HEK293 (cell line): ENCODE measurements around the gene WASF2.

Experiments
- CTCF ChIA-PET: fragments of 350-600 bp; formaldehyde crosslinking; extraction: SDS; loops from one replicate; lab custom pipeline; 2021; ENCODE audit warnings: antibody characterized with exemption; lab: Yijun Ruan, JAX
- POLR2A ChIA-PET: fragments of 300-600 bp; formaldehyde crosslinking; extraction: SDS; loops from one replicate; lab custom pipeline; 2020; ENCODE audit warnings: antibody characterized with exemption, inconsistent platforms; lab: Yijun Ruan, JAX
- H3K27ac ChIP-seq: fragments of 200-500 bp; sonication (Bioruptor generic); 2 replicates; pipeline ENCODE4 v1.5.1; 2014; ENCODE audit warnings: low read depth, low read length, control low read depth, inconsistent platforms; ENCODE audit errors: extremely low read depth
- H3K36me3 ChIP-seq, 2 experiments: fragments of 200-500 bp in 1 of 2; sonication (Bioruptor generic) in 1 of 2; 1 replicate in 1 of 2; 2 replicates in 1 of 2; pipeline ENCODE4 v1.5.1; 2014 to 2017; ENCODE audit warnings: inconsistent platforms in 2 of 2, low read length in 2 of 2; ENCODE audit not compliant: control insufficient read depth in 2 of 2, insufficient read depth in 1 of 2
- H3K4me1 ChIP-seq: fragments of 200-500 bp; sonication (Bioruptor generic); 2 replicates; pipeline ENCODE4 v1.5.1; 2014; ENCODE audit warnings: mild to moderate bottlenecking, low read length, inconsistent platforms; ENCODE audit not compliant: control insufficient read depth, insufficient read depth
- H3K4me3 ChIP-seq: 2 replicates; pipeline ENCODE4 v1.5.1; 2011; ENCODE audit warnings: low read depth, mild to moderate bottlenecking, control low read depth, low read length, moderate library complexity
- H3K9me3 ChIP-seq: fragments of 200-500 bp; sonication (Bioruptor generic); 2 replicates; pipeline ENCODE4 v1.5.1; 2014; ENCODE audit warnings: low read depth, low read length, inconsistent platforms; ENCODE audit not compliant: control insufficient read depth, insufficient read depth
- EGR2 ChIP-seq: fragments of 450-650 bp; formaldehyde crosslinking; IDR thresholded peaks from 2 replicates; pipeline ENCODE4 v1.5.1; 2016; ENCODE audit warnings: low read depth, missing biosample characterization, missing genetic modification characterization
- RBAK ChIP-seq: fragments of 450-650 bp; formaldehyde crosslinking; IDR thresholded peaks from 2 replicates; pipeline ENCODE4 v1.5.1; 2016; ENCODE audit warnings: missing biosample characterization, missing genetic modification characterization
- SP3 ChIP-seq: fragments of 450-650 bp; formaldehyde crosslinking; IDR thresholded peaks from 2 replicates; pipeline ENCODE4 v1.5.1; 2016; ENCODE audit warnings: missing biosample characterization, missing genetic modification characterization
- ZBTB20 ChIP-seq: fragments of 450-650 bp; formaldehyde crosslinking; IDR thresholded peaks from 2 replicates; pipeline ENCODE4 v1.5.1; 2016; ENCODE audit warnings: missing biosample characterization, missing genetic modification characterization
- ZFHX2 ChIP-seq: fragments of 450-650 bp; formaldehyde crosslinking; conservative IDR thresholded peaks from 2 replicates; pipeline ENCODE4 v1.5.1; 2016; ENCODE audit warnings: missing biosample characterization, missing genetic modification characterization
- ZNF112 ChIP-seq: fragments of 450-650 bp; formaldehyde crosslinking; IDR thresholded peaks from 2 replicates; pipeline ENCODE4 v1.5.0; 2017; ENCODE audit warnings: missing biosample characterization, missing genetic modification characterization
- ZNF174 ChIP-seq: fragments of 450-650 bp; formaldehyde crosslinking; IDR thresholded peaks from 2 replicates; pipeline ENCODE4 v1.5.0; 2017; ENCODE audit warnings: missing biosample characterization, mild to moderate bottlenecking, missing genetic modification characterization
- ZNF354C ChIP-seq: fragments of 450-650 bp; formaldehyde crosslinking; IDR thresholded peaks from 2 replicates; pipeline ENCODE4 v1.5.1; 2016; ENCODE audit warnings: missing biosample characterization, missing genetic modification characterization, low read depth, borderline replicate concordance
- ZNF621 ChIP-seq: fragments of 450-650 bp; formaldehyde crosslinking; IDR thresholded peaks from 2 replicates; pipeline ENCODE4 v1.5.1; 2017; ENCODE audit warnings: missing biosample characterization, missing genetic modification characterization
- ZNF777 ChIP-seq: fragments of 450-650 bp; formaldehyde crosslinking; IDR thresholded peaks from 2 replicates; pipeline ENCODE4 v1.5.1; 2017; ENCODE audit warnings: missing biosample characterization, missing genetic modification characterization, borderline replicate concordance
- ZNF785 ChIP-seq: fragments of 450-650 bp; formaldehyde crosslinking; IDR thresholded peaks from 2 replicates; pipeline ENCODE4 v1.5.1; 2016; ENCODE audit warnings: missing biosample characterization, missing genetic modification characterization
- ZNF791 ChIP-seq: fragments of 450-650 bp; formaldehyde crosslinking; IDR thresholded peaks from 2 replicates; pipeline ENCODE4 v1.5.1; 2016; ENCODE audit warnings: missing biosample characterization, missing genetic modification characterization
- TF ChIP-seq, protein P1 (sequence below): fragments of 450-650 bp; formaldehyde crosslinking; IDR thresholded peaks from 2 replicates; pipeline ENCODE4 v1.5.1; 2016; ENCODE audit warnings: missing biosample characterization, missing genetic modification characterization, borderline replicate concordance
- TF ChIP-seq, protein P2 (sequence below): fragments of 450-650 bp; formaldehyde crosslinking; IDR thresholded peaks from 2 replicates; pipeline ENCODE4 v1.5.1; 2016; ENCODE audit warnings: missing biosample characterization, missing genetic modification characterization
- TF ChIP-seq, protein P3 (sequence below): fragments of 450-650 bp; formaldehyde crosslinking; IDR thresholded peaks from 2 replicates; pipeline ENCODE4 v1.5.1; 2016; ENCODE audit warnings: missing biosample characterization, missing genetic modification characterization
- TF ChIP-seq, protein P4 (sequence below): fragments of 450-650 bp; formaldehyde crosslinking; IDR thresholded peaks from 2 replicates; pipeline ENCODE4 v1.5.1; 2017; ENCODE audit warnings: missing biosample characterization, missing genetic modification characterization
- TF ChIP-seq, protein P5 (sequence below): fragments of 450-650 bp; formaldehyde crosslinking; IDR thresholded peaks from 2 replicates; pipeline ENCODE4 v1.5.1; 2017; ENCODE audit warnings: missing biosample characterization, missing genetic modification characterization
- TF ChIP-seq, protein P6 (sequence below): fragments of 450-650 bp; formaldehyde crosslinking; IDR thresholded peaks from 2 replicates; pipeline ENCODE4 v1.5.1; 2016; ENCODE audit warnings: missing biosample characterization, missing genetic modification characterization
- TF ChIP-seq, protein P7 (sequence below): fragments of 450-650 bp; formaldehyde crosslinking; IDR thresholded peaks from 2 replicates; pipeline ENCODE4 v1.5.1; 2016; ENCODE audit warnings: missing biosample characterization, missing genetic modification characterization

WASF2 gene

DNA sequence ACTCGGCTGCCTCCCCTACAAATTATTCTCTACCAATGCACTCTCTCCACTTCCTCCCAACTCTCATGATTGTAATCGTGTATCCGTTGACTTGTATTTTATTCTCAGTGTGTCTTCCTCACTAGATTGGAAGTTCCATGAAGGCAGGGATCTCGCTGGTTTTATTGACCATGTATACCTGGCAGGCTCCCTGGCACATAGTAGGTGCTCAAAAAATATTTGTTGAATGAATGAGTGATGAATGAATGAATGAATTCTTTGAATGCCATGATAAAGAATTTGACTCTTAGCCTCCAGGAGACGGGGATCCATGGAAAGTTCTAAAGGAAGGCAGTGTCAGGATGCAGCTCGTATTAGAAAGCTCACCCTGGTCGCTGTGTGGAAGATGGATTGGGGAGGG lies 28.8 kb upstream of the WASF2 start (continued):
- TF ChIP-seq, protein P1, sequence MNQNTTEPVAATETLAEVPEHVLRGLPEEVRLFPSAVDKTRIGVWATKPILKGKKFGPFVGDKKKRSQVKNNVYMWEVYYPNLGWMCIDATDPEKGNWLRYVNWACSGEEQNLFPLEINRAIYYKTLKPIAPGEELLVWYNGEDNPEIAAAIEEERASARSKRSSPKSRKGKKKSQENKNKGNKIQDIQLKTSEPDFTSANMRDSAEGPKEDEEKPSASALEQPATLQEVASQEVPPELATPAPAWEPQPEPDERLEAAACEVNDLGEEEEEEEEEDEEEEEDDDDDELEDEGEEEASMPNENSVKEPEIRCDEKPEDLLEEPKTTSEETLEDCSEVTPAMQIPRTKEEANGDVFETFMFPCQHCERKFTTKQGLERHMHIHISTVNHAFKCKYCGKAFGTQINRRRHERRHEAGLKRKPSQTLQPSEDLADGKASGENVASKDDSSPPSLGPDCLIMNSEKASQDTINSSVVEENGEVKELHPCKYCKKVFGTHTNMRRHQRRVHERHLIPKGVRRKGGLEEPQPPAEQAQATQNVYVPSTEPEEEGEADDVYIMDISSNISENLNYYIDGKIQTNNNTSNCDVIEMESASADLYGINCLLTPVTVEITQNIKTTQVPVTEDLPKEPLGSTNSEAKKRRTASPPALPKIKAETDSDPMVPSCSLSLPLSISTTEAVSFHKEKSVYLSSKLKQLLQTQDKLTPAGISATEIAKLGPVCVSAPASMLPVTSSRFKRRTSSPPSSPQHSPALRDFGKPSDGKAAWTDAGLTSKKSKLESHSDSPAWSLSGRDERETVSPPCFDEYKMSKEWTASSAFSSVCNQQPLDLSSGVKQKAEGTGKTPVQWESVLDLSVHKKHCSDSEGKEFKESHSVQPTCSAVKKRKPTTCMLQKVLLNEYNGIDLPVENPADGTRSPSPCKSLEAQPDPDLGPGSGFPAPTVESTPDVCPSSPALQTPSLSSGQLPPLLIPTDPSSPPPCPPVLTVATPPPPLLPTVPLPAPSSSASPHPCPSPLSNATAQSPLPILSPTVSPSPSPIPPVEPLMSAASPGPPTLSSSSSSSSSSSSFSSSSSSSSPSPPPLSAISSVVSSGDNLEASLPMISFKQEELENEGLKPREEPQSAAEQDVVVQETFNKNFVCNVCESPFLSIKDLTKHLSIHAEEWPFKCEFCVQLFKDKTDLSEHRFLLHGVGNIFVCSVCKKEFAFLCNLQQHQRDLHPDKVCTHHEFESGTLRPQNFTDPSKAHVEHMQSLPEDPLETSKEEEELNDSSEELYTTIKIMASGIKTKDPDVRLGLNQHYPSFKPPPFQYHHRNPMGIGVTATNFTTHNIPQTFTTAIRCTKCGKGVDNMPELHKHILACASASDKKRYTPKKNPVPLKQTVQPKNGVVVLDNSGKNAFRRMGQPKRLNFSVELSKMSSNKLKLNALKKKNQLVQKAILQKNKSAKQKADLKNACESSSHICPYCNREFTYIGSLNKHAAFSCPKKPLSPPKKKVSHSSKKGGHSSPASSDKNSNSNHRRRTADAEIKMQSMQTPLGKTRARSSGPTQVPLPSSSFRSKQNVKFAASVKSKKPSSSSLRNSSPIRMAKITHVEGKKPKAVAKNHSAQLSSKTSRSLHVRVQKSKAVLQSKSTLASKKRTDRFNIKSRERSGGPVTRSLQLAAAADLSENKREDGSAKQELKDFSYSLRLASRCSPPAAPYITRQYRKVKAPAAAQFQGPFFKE = no peak
- TF ChIP-seq, protein P2, sequence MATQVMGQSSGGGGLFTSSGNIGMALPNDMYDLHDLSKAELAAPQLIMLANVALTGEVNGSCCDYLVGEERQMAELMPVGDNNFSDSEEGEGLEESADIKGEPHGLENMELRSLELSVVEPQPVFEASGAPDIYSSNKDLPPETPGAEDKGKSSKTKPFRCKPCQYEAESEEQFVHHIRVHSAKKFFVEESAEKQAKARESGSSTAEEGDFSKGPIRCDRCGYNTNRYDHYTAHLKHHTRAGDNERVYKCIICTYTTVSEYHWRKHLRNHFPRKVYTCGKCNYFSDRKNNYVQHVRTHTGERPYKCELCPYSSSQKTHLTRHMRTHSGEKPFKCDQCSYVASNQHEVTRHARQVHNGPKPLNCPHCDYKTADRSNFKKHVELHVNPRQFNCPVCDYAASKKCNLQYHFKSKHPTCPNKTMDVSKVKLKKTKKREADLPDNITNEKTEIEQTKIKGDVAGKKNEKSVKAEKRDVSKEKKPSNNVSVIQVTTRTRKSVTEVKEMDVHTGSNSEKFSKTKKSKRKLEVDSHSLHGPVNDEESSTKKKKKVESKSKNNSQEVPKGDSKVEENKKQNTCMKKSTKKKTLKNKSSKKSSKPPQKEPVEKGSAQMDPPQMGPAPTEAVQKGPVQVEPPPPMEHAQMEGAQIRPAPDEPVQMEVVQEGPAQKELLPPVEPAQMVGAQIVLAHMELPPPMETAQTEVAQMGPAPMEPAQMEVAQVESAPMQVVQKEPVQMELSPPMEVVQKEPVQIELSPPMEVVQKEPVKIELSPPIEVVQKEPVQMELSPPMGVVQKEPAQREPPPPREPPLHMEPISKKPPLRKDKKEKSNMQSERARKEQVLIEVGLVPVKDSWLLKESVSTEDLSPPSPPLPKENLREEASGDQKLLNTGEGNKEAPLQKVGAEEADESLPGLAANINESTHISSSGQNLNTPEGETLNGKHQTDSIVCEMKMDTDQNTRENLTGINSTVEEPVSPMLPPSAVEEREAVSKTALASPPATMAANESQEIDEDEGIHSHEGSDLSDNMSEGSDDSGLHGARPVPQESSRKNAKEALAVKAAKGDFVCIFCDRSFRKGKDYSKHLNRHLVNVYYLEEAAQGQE = no peak
- no peak for TF ChIP-seq ZNF174 (tag by site-specific recombination)
- TF ChIP-seq ZNF777 (tag by site-specific recombination) = no peak
- TF ChIP-seq ZNF791 = no peak
- TF ChIP-seq ZNF112 (tag by site-specific recombination) = no peak
- TF ChIP-seq, protein P3, sequence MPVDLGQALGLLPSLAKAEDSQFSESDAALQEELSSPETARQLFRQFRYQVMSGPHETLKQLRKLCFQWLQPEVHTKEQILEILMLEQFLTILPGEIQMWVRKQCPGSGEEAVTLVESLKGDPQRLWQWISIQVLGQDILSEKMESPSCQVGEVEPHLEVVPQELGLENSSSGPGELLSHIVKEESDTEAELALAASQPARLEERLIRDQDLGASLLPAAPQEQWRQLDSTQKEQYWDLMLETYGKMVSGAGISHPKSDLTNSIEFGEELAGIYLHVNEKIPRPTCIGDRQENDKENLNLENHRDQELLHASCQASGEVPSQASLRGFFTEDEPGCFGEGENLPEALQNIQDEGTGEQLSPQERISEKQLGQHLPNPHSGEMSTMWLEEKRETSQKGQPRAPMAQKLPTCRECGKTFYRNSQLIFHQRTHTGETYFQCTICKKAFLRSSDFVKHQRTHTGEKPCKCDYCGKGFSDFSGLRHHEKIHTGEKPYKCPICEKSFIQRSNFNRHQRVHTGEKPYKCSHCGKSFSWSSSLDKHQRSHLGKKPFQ (tag by site-specific recombination) = no peak
- no peak for TF ChIP-seq RBAK
- no peak for TF ChIP-seq ZNF354C (tag by site-specific recombination)

DNA sequence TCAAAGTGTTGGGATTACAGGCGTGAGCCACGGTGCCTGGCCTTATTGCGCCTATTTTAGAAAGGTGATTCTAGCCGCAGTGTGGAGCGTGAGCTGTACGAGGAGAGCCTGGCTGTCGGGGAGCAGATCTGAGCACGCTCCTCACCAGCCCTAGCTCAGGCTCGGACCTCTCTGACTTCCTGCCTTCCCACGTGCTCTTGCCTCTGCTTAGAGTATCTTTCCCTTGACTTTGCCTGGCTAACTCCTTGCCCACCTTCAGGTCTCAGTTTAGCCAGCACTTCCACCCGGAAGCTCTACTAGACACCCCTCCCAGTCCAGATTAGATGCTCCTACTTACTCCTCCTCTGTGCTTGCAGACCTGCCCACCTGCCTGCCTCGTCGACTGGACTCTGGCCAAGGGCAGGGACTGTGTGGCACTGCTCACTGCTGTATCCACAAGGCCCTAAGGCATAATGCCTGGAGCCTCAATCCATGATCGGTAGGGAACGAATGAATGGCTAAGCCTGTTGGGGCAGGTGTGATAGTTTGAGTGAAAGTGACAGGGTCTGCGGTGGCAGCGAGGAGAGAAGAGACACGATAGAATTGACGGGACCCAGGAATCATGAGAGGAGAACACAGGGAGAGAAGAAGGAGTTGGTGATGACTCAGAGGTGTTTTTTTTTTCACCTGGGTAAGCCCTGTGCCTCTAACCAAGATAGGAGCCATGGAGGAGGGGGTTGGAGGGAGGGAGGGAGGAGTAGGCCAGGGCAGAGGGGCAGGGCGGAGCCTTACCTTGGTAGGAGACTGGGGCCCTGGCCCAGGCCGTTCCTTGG lies 28.1 kb upstream of the WASF2 start:
- ChIA-PET POLR2A (interaction anchor here (0.6 to 1.1 kb wide), 2 partner anchors 24 to 104 kb away, joined by 3 read pairs; no protein-coding TSS in a partner anchor), CTCF (interaction anchor here (0.6 to 1.2 kb wide), 4 partner anchors 39 to 123 kb away, joined by 3 read pairs; no protein-coding TSS in a partner anchor)
- Histone ChIP-seq H3K36me3 (no peaks in the 10 kb centered on the region), H3K9me3 (no peaks in the 10 kb centered on the region), H3K4me1 (no peaks in the 10 kb centered on the region), H3K4me3 (no peak overlapping the region), H3K27ac (no peak overlapping the region)
- TF ChIP-seq ZFHX2 (tag by site-specific recombination) (peak; percentile 58), EGR2 (peak; percentile 71), ZBTB20 (tag by site-specific recombination) (peak; percentile 29; the same call in 1 of the 2 replicates), ZNF785 (tag by site-specific recombination) (no peak), ZNF621 (tag by site-specific recombination) (no peak), SP3 (tag by site-specific recombination) (peak; percentile 48; the same call in 1 of the 2 replicates)
- TF ChIP-seq, protein P4, sequence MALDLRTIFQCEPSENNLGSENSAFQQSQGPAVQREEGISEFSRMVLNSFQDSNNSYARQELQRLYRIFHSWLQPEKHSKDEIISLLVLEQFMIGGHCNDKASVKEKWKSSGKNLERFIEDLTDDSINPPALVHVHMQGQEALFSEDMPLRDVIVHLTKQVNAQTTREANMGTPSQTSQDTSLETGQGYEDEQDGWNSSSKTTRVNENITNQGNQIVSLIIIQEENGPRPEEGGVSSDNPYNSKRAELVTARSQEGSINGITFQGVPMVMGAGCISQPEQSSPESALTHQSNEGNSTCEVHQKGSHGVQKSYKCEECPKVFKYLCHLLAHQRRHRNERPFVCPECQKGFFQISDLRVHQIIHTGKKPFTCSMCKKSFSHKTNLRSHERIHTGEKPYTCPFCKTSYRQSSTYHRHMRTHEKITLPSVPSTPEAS (tag by site-specific recombination) = no peak
- TF ChIP-seq, protein P5, sequence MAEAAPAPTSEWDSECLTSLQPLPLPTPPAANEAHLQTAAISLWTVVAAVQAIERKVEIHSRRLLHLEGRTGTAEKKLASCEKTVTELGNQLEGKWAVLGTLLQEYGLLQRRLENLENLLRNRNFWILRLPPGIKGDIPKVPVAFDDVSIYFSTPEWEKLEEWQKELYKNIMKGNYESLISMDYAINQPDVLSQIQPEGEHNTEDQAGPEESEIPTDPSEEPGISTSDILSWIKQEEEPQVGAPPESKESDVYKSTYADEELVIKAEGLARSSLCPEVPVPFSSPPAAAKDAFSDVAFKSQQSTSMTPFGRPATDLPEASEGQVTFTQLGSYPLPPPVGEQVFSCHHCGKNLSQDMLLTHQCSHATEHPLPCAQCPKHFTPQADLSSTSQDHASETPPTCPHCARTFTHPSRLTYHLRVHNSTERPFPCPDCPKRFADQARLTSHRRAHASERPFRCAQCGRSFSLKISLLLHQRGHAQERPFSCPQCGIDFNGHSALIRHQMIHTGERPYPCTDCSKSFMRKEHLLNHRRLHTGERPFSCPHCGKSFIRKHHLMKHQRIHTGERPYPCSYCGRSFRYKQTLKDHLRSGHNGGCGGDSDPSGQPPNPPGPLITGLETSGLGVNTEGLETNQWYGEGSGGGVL (tag by site-specific recombination) = 0 out of 2 replicates have a peak, but pooled peaks have one; percentile 16
- TF ChIP-seq, protein P6, sequence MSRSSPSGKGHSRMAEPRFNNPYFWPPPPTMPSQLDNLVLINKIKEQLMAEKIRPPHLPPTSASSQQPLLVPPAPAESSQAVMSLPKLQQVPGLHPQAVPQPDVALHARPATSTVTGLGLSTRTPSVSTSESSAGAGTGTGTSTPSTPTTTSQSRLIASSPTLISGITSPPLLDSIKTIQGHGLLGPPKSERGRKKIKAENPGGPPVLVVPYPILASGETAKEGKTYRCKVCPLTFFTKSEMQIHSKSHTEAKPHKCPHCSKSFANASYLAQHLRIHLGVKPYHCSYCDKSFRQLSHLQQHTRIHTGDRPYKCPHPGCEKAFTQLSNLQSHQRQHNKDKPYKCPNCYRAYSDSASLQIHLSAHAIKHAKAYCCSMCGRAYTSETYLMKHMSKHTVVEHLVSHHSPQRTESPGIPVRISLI (tag by site-specific recombination) = no peak
- TF ChIP-seq, protein P7, sequence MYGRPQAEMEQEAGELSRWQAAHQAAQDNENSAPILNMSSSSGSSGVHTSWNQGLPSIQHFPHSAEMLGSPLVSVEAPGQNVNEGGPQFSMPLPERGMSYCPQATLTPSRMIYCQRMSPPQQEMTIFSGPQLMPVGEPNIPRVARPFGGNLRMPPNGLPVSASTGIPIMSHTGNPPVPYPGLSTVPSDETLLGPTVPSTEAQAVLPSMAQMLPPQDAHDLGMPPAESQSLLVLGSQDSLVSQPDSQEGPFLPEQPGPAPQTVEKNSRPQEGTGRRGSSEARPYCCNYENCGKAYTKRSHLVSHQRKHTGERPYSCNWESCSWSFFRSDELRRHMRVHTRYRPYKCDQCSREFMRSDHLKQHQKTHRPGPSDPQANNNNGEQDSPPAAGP (tag by site-specific recombination) = peak; percentile 78
